Stimulated activated naive CD8-positive, alpha-beta T cell treated with anti-CD3 and anti-CD28 coated beads, Interleukin-15, amount 100 ng/mL, for 72 hours (primary cell): Measurements from ENCODE around the gene SIPA1.

Experiments
- ATAC-seq: fragments of 150-1000 bp; cut with Tn5 transposase; 2 replicates; pipeline ENCODE4 v1.10.0; 2021; ENCODE audit warnings: mild to moderate bottlenecking, moderate library complexity
- DNase-seq, 2 donors: peaks; one replicate each; pipeline ENCODE4 v3.0.0; 2021 to 2022
- H3K27ac Mint-ChIP-seq, 2 donors: one replicate each; pipeline ENCODE4 v1.8.0; 2022; ENCODE audit warnings: mild to moderate bottlenecking in 2 of 2, mixed read lengths in 2 of 2, moderate library complexity in 2 of 2
- H3K27me3 Mint-ChIP-seq: one replicate; pipeline ENCODE4 v1.8.0; 2022; ENCODE audit warnings: mixed read lengths
- H3K4me1 Mint-ChIP-seq: one replicate; pipeline ENCODE4 v1.8.0; 2022; ENCODE audit warnings: mild to moderate bottlenecking, mixed read lengths
- H3K4me3 Mint-ChIP-seq, 2 donors: one replicate each; pipeline ENCODE4 v1.8.0; 2022; ENCODE audit warnings: mild to moderate bottlenecking in 2 of 2, mixed read lengths in 2 of 2, moderate library complexity in 1 of 2
- H3K9me3 Mint-ChIP-seq, 2 donors: one replicate each; pipeline ENCODE4 v1.8.0; 2022; ENCODE audit warnings: mixed read lengths in 2 of 2

SIPA1 gene

DNA sequence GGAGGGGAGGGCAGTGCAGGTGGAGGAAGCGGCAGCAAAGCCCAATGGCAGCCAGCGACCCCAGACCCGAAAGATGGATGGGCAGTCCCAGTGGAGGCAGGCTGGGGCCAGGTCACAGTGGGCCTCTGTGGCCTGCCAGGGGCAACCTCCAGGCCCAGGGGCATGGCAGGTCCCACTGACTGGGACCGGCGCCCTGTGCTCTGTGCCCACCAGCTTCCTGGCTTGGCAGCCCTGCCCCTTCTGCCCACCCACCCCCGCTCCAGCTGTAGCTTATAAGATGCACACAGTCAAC lies 38.0 kb upstream of the SIPA1 start:
- Mint-ChIP-seq H3K4me3 (no peak overlapping the region), H3K4me1 (peaks cover 17% of the 10 kb centered on the region), H3K9me3 (no peaks in the 10 kb centered on the region), H3K27ac (no peak overlapping the region), H3K27me3 (no peaks in the 10 kb centered on the region)
- ATAC-seq, result no peak
- DNase-seq, result no peak

DNA sequence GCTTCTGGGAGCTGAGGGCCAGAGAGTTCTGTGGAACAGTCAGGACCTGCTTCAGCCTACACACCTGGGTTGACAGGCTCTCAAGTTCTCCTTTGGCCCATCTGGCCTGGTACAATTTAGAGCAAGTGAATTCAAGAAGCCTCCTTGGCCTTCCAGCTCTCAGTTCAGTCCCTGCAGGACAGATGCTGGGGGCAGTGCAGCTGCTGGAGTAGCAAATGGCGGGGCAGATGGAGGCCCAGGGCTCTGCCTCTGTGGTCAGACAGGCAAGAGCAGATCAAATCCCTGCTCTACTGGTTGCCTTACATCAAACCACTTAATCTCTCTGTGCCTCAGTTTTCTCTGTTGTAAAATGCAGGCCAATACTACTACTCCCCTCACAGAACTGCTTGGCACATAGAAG lies 33.6 kb upstream of the SIPA1 start:
- Mint-ChIP-seq H3K27ac (peak overlapping the region; percentile 19 to 86), H3K9me3 (no peaks in the 10 kb centered on the region), H3K27me3 (no peaks in the 10 kb centered on the region), H3K4me1 (peaks cover 11% of the 10 kb centered on the region), H3K4me3 (no peak overlapping the region)
- DNase-seq (no peak), ATAC-seq (no peak)

DNA sequence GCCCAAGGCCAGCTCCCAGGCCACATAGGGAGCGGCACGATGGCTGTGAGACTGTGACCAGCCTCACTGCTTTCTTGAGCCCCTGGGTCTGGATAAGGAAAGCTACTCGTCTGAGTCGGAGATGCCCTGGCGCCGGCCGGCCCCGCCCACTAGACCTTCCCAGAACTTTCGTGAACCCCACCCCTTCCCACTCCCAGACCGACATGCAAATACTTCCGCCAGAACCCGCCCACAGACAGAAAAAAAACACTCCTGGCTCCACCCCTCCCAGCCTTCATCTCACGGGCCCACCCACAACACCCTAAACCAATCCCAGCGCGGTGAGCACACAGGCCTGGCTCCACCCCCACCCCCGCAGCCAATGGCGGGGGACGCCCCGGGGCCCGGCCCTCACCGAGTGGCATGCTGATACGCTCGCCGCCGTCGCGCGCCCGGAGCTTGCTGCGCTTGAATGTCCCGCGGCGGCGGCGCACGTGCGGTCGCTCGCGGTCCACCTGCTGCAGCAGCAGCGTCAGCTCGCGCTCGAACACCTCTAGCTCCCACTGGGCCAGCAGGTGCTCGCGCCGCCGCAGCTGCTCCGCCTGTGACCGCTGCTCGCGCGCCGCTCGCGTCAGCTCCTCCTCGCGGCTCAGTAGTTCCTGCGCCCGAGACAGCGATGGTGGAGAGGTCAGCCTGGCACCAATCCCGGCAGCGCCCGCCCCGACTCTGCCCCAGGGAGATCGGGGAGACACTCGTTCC lies 30.9 kb upstream of the SIPA1 start:
- no peak overlapping the region for H3K27ac Mint-ChIP-seq
- no peaks in the 10 kb centered on the region for H3K27me3 Mint-ChIP-seq
- no peaks in the 10 kb centered on the region for H3K9me3 Mint-ChIP-seq
- DNase-seq (no peak), ATAC-seq (peak; percentile 66)
- H3K4me1 Mint-ChIP-seq, result peaks cover 38% of the 10 kb centered on the region
- no peak overlapping the region for H3K4me3 Mint-ChIP-seq

DNA sequence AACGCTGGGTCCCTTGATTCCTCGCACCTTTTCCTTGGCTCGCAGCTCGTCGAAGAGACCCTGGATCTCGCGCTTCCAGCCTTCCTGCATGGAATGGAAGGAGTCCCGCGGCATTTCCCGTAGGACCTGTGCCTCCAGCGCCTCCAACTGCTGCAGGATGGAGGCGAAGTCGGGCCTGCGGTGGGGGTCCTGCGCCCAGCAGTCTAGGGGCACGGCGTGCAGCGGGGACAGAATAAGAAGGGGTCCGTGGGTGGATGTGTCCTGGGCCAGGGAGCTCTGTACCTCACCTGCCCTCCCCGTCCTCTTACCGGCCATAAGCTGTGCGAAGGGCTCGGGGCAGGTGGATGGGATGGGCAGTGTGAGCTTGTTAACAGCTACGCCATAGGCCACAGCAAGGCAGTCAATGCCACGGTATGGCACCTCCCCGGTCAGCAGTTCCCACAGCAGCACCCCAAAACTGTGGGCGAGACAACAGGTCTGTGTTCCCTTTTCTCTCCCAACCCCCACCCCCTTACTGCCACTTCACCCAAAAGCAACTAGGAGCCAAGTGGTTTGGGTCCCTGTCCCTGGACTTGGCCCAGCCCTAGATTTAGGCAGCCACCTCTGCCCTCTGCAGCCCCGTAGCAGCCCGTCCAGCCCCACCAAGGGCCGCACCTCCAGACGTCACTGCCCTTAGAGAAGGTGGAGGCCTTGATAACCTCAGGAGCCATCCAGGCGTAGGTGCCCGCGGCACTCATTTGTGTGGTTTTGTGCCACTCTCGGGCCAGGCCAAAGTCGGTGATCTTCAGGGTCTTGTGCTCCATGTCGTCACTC lies 30.1 kb upstream of the SIPA1 start:
- Mint-ChIP-seq H3K4me3 (no peak overlapping the region), H3K27me3 (no peaks in the 10 kb centered on the region), H3K9me3 (no peaks in the 10 kb centered on the region), H3K4me1 (peaks cover 46% of the 10 kb centered on the region), H3K27ac (peak overlapping the region in 1 of 2 donors; percentile 54)
- DNase-seq, result no peak
- ATAC-seq, result no peak

DNA sequence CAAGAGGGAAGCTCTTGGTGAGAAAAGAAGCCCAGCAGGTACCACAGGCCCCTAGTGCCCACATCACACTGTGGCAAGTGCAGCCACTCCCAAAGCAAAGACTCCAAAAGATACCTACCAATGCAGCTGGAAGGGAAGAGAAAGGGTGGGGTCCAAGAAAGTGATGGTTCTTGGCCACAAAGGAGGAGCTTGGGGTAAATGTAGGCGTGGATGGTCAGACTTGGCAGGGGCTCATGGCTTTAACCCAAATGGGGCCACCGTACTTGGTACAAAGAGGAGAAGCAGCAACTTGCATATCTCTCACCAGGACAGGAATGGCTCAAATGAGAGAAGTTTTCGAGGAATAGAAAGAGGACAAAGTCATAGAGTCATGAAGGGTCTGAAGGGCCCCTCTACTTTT lies 28.7 kb upstream of the SIPA1 start:
- peak overlapping the region in 1 of 2 donors; percentile 16 for H3K4me3 Mint-ChIP-seq
- H3K27me3 Mint-ChIP-seq, result no peaks in the 10 kb centered on the region
- no peak for ATAC-seq
- DNase-seq, result no peak
- no peaks in the 10 kb centered on the region for H3K9me3 Mint-ChIP-seq
- peak overlapping the region in 1 of 2 donors; percentile 89 for H3K27ac Mint-ChIP-seq
- peaks cover 53% of the 10 kb centered on the region for H3K4me1 Mint-ChIP-seq

DNA sequence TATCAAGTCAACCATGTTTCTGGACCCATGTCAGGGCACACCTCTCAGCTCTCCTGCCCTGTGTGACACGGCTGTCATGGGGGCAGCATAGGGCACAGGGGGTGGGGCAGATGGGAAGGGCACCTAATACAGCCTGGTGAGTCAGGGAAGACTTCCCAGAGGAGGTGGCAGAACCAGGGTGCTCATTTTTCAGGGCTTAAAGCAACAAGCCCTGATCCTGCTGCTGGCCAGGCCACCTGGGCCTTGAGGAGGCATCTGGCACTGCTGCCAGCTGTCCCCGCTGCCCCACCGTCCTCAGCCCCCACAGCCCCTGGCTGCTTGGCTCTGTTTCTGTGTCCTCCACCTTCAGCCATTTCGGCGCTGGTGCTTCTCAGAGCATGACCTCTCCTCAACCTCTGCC lies 28.2 kb upstream of the SIPA1 start:
- DNase-seq (no peak), ATAC-seq (no peak)
- Mint-ChIP-seq H3K4me1 (peaks cover 53% of the 10 kb centered on the region), H3K27ac (peak overlapping the region in 1 of 2 donors; percentile 13), H3K9me3 (no peaks in the 10 kb centered on the region), H3K27me3 (no peaks in the 10 kb centered on the region), H3K4me3 (no peak overlapping the region)

- Mint-ChIP-seq H3K27me3 (no peaks in the 10 kb centered on the region), H3K9me3 (no peaks in the 10 kb centered on the region), H3K4me3 (peak overlapping the region; percentile 98 to 99), H3K27ac (peak overlapping the region in 1 of 2 donors; percentile 80), H3K4me1 (peaks cover 53% of the 10 kb centered on the region)
- no peak for ATAC-seq
- DNase-seq, result no peak
Measured at GRCh38 chr11:65610404-65610803, 27.5 kb upstream of the SIPA1 start.

DNA sequence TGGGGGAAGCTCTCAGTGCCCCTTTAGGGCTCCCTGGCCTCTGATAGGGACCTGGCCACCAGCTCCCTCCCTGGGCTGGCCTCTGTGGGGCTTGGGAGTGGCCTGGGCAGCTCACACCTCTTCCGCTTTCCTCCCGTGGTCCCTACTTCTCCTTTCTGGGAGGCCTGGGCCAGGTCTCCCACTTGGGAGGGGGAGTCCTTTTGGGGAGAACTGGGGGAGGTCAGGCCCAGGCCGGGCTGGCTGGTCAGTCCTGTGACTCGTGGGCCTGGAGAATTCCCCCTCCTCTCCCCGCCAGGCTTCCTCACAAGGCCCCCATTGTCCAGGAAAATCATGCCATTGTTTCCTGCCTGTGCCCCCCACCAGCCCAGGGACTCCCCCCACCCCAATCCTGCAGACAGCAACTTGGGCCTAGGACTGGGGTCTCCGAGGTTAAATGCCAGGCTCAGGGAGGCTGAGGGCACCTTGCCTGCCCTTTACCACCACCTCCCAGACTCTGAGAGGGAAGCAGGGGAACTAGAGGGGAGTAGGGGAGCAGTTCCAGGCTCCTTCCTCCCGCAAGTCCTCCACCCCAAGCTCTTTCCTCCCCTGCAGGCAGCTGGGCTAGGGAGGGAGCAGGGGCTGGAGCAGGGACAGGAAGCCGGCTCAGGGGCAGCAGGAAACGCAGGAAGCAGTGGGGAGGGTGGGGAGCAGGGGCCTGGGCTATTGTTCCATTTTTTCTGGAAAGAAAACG lies 26.7 kb upstream of the SIPA1 start:
- Mint-ChIP-seq H3K4me3 (peak overlapping the region; percentile 98 to 99), H3K27me3 (no peaks in the 10 kb centered on the region)
- ATAC-seq, result no peak

DNA sequence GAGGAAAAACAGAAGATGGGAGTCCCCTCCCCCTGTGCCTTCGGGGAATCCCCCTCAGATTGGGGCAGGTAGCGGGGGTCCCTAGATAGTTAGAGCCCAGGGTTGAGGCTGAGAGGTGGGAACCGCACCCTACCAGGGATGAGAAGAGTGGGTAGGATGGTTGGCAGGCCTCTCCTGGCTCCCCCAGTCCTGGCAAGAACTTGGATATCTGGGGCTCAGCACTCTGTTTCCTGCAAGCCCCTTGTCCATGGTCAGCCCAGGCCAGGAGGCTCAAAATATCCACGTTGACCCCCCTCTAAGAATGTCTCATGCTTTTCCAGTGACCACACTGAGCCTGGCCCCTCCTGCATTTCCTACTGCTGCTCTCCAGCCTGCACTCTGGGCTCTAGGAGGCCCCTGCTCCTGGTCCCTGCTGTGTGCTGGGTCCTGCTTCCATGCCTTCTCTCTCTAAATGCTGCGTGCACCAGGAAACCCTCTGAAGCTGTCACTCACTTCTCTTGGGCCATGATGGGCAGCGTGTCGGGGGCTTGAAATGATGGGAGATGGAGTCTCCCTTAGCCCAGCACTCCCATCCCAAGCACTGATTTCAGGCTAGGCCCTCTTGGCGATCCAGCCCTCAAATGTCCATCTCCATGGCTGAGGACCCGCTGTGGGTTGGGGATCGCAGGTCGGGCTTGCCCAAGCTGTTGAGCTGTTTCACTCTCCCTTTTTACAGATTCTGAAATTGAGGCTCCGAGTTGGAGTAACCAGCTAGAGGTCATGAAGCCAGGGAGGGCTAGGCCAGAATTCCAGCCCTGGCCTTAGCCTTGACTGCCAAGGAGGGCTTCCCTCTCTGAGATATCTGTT lies 25.9 kb upstream of the SIPA1 start:
- DNase-seq (no peak), ATAC-seq (no peak)
- peak overlapping the region; percentile 98 to 99 for H3K4me3 Mint-ChIP-seq
- H3K4me1 Mint-ChIP-seq, result peaks cover 57% of the 10 kb centered on the region
- H3K9me3 Mint-ChIP-seq, result no peaks in the 10 kb centered on the region
- no peaks in the 10 kb centered on the region for H3K27me3 Mint-ChIP-seq
- peak overlapping the region; percentile 91 to 95 for H3K27ac Mint-ChIP-seq

More for the DNA sequence above, 26.7 kb upstream of the SIPA1 start:
- no peak for DNase-seq
- H3K4me1 Mint-ChIP-seq, result peaks cover 53% of the 10 kb centered on the region
- H3K27ac Mint-ChIP-seq, result peak overlapping the region in 1 of 2 donors; percentile 80
- H3K9me3 Mint-ChIP-seq, result no peaks in the 10 kb centered on the region

GRCh38 chr11:65612691-65613090 lies 25.2 kb upstream of the SIPA1 start:
- peak overlapping the region; percentile 98 to 99 for H3K4me3 Mint-ChIP-seq
- H3K27me3 Mint-ChIP-seq, result no peaks in the 10 kb centered on the region
- H3K9me3 Mint-ChIP-seq, result no peaks in the 10 kb centered on the region
- H3K4me1 Mint-ChIP-seq, result peaks cover 64% of the 10 kb centered on the region
- ATAC-seq (no peak), DNase-seq (no peak)
- H3K27ac Mint-ChIP-seq, result peak overlapping the region; percentile 33 to 93

GRCh38 chr11:65613091-65613928 lies 24.6 kb upstream of the SIPA1 start:
- Mint-ChIP-seq H3K27ac (peak overlapping the region; percentile 33 to 93), H3K27me3 (no peaks in the 10 kb centered on the region), H3K4me1 (peaks cover 70% of the 10 kb centered on the region), H3K9me3 (no peaks in the 10 kb centered on the region), H3K4me3 (peak overlapping the region; percentile 98 to 99)
- no peak for DNase-seq
- no peak for ATAC-seq

DNA sequence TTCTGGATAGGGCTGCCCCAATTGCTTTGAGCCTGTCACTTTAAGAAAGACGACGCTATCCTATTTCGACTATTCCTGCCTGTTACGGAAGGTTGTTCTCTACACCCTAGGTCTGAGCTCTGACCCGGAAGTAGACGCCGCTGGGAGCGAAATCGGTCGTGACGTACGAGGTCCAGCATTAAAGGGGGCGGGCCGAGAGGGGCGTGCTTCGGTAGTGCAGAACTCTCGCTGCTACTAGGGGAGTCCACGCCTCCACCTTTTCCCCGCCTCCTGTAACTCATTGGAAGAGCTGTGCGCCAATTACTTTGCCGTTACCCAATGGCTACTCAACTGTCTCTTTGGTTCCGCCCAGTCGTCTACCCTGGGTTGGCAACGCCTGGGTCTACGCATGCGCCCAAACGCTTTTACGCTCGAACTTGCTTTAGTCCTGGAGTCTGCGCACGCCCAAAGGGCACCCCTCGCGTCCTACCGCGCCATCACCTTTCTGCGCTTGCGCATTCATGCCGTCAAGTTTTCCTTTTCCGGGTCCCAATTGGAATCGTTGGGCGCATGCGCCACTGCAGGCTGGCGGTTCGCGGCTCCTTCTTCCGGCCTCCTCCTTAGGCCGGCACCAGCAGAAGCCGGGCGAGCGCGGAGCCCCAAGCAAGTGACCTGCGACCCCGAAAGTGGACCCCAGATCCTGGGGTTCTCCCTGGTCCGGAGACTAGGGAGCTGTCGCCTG lies 22.5 kb upstream of the SIPA1 start, which contains the start of gene PCNX3:
TSS of gene PCNX3 (plus strand) at position 548 of the 721 bp plus-strand sequence. CDS start 536 bp downstream, outside the sequence.
- peaks cover 66% of the 10 kb centered on the region for H3K4me1 Mint-ChIP-seq
- H3K27me3 Mint-ChIP-seq, result no peaks in the 10 kb centered on the region
- no peaks in the 10 kb centered on the region for H3K9me3 Mint-ChIP-seq
- H3K27ac Mint-ChIP-seq, result peak within 1 kb of the TSS; percentile 98 to 99
- peak; percentile 100 for DNase-seq
- ATAC-seq, result peak; percentile 88
- H3K4me3 Mint-ChIP-seq, result peak within 1 kb of the TSS; percentile 98 to 99

DNA sequence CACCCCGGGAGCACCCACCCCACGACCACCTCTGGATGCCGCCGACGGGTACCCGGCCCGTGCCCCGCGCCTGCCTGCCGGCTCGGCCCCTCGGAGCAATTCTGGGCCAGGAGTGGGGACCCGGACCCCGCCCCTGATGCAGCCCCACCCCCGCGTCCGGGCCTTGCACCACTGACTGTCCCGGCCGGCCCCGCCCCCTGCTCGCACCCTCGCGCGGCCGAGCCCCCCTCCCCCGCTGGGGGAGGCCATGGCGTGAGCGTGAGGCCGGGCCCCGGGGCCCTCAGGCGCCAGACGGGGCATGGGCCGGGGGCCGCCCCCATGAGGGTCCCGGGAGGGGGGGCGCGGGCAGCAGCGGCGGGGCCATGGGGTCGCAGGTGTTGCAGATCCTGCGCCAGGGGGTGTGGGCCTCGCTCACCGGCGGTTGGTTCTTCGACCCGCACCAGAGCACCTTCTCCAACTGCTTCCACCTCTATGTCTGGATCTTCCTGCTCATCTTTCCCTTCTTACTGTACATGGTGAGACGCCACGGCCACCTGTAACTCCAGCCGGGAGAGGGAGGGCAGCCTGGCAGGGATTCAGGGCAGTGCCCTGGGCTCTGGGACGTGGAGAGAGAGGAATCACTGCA lies 21.8 kb upstream of the SIPA1 start:
- Mint-ChIP-seq H3K4me3 (peak overlapping the region; percentile 98 to 99), H3K27me3 (no peaks in the 10 kb centered on the region), H3K27ac (peak overlapping the region; percentile 98 to 99), H3K4me1 (peaks cover 62% of the 10 kb centered on the region), H3K9me3 (no peaks in the 10 kb centered on the region)
- DNase-seq (no peak), ATAC-seq (peak; percentile 17)
